Placental pericyte (primary cell): Measurements from ENCODE around the gene C5orf34. TPM values are rescaled to one million over a fixed set of nuclear protein-coding genes. Genes with fewer than 3 reads are reported as not detected.

Source experiments
- total RNA-seq: library from RNA; depleted of rRNA; stranded (reverse); fragments of >200 nt; gene quantifications from 2 replicates; pipeline ENCODE4 v1.2.3, GENCODE V29; 2012

The C5orf34 gene
- 0.88 and 12.0 TPM in 2 replicates for total RNA-seq

GRCh38 chr5:43514816-43515677 is at the start of gene C5orf34:
TSS of gene C5orf34 (minus strand) at chr5:43515148. CDS start at chr5:43509339, 5,809 bp downstream.

GRCh38 chr5:43556857-43557542 is 42.1 kb upstream of the C5orf34 start, which contains the start of gene PAIP1:
TSS of gene PAIP1 (minus strand) at chr5:43557077. CDS start at chr5:43556846, 231 bp downstream.

GRCh38 chr5:43483298-43484105 is 31.4 kb downstream of the C5orf34 start, which contains the start of gene TMEM267:
TSS of gene TMEM267 (minus strand) at chr5:43483865. CDS start at chr5:43453969, 29,896 bp downstream.

Other genes with a start within 250 kb of the C5orf34 start
- 83.8 and 255 TPM in 2 replicates for gene HMGCS1, start 201.7 kb downstream of the C5orf34 start, total RNA-seq
- gene CCL28, start 102.8 kb downstream of the C5orf34 start, total RNA-seq: 4.2 and 6.3 TPM in 2 replicates
- gene TMEM267, start 31.3 kb downstream of the C5orf34 start, total RNA-seq: 9.6 and 17.2 TPM in 2 replicates
- gene PAIP1, start 41.9 kb upstream of the C5orf34 start, total RNA-seq: 61.7 and 107 TPM in 2 replicates
- 36.5 and 66.4 TPM in 2 replicates for gene NNT, start 88.0 kb upstream of the C5orf34 start, total RNA-seq